OCI-LY1 (cell line): ENCODE results near the gene IQSEC1.

ENCODE experiments used
- H2AFZ ChIP-seq: fragments of 200-600 bp; sonication (generic), shearing (Covaris generic); 2 replicates; pipeline ENCODE4 v1.6.0; 2014; ENCODE audit warnings: antibody characterized with exemption, mild to moderate bottlenecking, low read length
- H3F3A ChIP-seq: fragments of 200-600 bp; sonication (generic), shearing (Covaris generic); 2 replicates; pipeline ENCODE4 v1.6.0; 2014; ENCODE audit warnings: mild to moderate bottlenecking, antibody characterized with exemption, low read length, moderate library complexity; ENCODE audit not compliant: insufficient read depth
- H3K27ac ChIP-seq: fragments of 200-600 bp; sonication (generic); 2 replicates; pipeline ENCODE4 v1.5.1; 2014; ENCODE audit warnings: low read length, mixed run types, mild to moderate bottlenecking, low read depth; ENCODE audit not compliant: poor library complexity, severe bottlenecking
- H3K27me3 ChIP-seq: fragments of 200-600 bp; sonication (generic); 2 replicates; pipeline ENCODE4 v1.6.0; 2014; ENCODE audit warnings: antibody characterized with exemption, mild to moderate bottlenecking, low read length, moderate library complexity; ENCODE audit not compliant: insufficient read depth
- H3K36me3 ChIP-seq: fragments of 200-600 bp; sonication (generic); 2 replicates; pipeline ENCODE4 v1.6.1; 2014; ENCODE audit warnings: mild to moderate bottlenecking, antibody characterized with exemption, low read length, moderate library complexity, mixed read lengths; ENCODE audit not compliant: insufficient read depth
- H3K4me1 ChIP-seq: fragments of 200-600 bp; sonication (generic); 2 replicates; pipeline ENCODE4 v1.5.1; 2014; ENCODE audit warnings: mild to moderate bottlenecking, low read length, moderate library complexity; ENCODE audit not compliant: insufficient read depth, severe bottlenecking
- H3K4me2 ChIP-seq: fragments of 200-600 bp; sonication (generic), shearing (Covaris generic); 2 replicates; pipeline ENCODE4 v1.6.1; 2014; ENCODE audit warnings: low read length
- H3K4me3 ChIP-seq: fragments of 200-600 bp; sonication (generic); 2 replicates; pipeline ENCODE4 v1.5.1; 2014; ENCODE audit warnings: low read length, low read depth, mild to moderate bottlenecking, mixed read lengths; ENCODE audit not compliant: poor library complexity, severe bottlenecking
- H3K79me2 ChIP-seq: fragments of 200-600 bp; shearing (Covaris generic); 2 replicates; pipeline ENCODE4 v1.6.1; 2016; ENCODE audit warnings: mixed run types, low read length, mixed read lengths; ENCODE audit not compliant: insufficient read depth
- H3K9ac ChIP-seq: fragments of 200-600 bp; sonication (generic), shearing (Covaris generic); 2 replicates; pipeline ENCODE4 v1.6.1; 2014; ENCODE audit warnings: mild to moderate bottlenecking, low read length, mixed read lengths
- H3K9me2 ChIP-seq: fragments of 200-600 bp; sonication (generic), shearing (Covaris generic); 2 replicates; pipeline ENCODE4 v1.6.1; 2014; ENCODE audit warnings: low read depth, mild to moderate bottlenecking, low read length, mixed read lengths
- H3K9me3 ChIP-seq: fragments of 200-600 bp; shearing (Covaris generic); 2 replicates; pipeline ENCODE4 v1.6.1; 2014; ENCODE audit warnings: low read length, mixed read lengths
- H4K20me1 ChIP-seq: fragments of 200-600 bp; sonication (generic), shearing (Covaris generic); 2 replicates; pipeline ENCODE4 v1.6.0; 2016; ENCODE audit warnings: mild to moderate bottlenecking, low read length; ENCODE audit not compliant: insufficient read depth
- EZH2 ChIP-seq: fragments of 200-600 bp; sonication (generic), shearing (Covaris generic); IDR thresholded peaks from 2 replicates; pipeline ENCODE4 v1.8.0; 2017; ENCODE audit warnings: borderline replicate concordance, mixed run types, mild to moderate bottlenecking, antibody characterized with exemption, low read length, moderate library complexity, mixed read lengths
- TF ChIP-seq, protein P1 (sequence below): fragments of 200-600 bp; sonication (generic), shearing (Covaris generic); IDR thresholded peaks from 2 replicates; pipeline ENCODE4 v1.5.1; 2017; ENCODE audit warnings: mild to moderate bottlenecking, antibody characterized with exemption, low read length, moderate library complexity, mixed read lengths

The IQSEC1 gene

GRCh38 chr3:12981306-12982275 lies 91.6 kb downstream of the IQSEC1 start:
- H4K20me1 ChIP-seq: no peaks in the 10 kb centered on the region
- no peaks in the 10 kb centered on the region for H3F3A ChIP-seq
- no peaks in the 10 kb centered on the region for H3K79me2 ChIP-seq
- no peak overlapping the region for H3K4me3 ChIP-seq
- no peak overlapping the region for H3K4me2 ChIP-seq
- H3K4me1 ChIP-seq: no peaks in the 10 kb centered on the region
- H3K9me2 ChIP-seq: no peaks in the 10 kb centered on the region
- no peaks in the 10 kb centered on the region for H3K9me3 ChIP-seq
- H3K9ac ChIP-seq: no peak overlapping the region
- H3K27ac ChIP-seq: no peak overlapping the region
- H3K36me3 ChIP-seq: no peaks in the 10 kb centered on the region
- peaks cover 6% of the 10 kb centered on the region; the same call in 1 of the 2 replicates for H3K27me3 ChIP-seq
- no peak for TF ChIP-seq EZH2
- TF ChIP-seq, protein P1, sequence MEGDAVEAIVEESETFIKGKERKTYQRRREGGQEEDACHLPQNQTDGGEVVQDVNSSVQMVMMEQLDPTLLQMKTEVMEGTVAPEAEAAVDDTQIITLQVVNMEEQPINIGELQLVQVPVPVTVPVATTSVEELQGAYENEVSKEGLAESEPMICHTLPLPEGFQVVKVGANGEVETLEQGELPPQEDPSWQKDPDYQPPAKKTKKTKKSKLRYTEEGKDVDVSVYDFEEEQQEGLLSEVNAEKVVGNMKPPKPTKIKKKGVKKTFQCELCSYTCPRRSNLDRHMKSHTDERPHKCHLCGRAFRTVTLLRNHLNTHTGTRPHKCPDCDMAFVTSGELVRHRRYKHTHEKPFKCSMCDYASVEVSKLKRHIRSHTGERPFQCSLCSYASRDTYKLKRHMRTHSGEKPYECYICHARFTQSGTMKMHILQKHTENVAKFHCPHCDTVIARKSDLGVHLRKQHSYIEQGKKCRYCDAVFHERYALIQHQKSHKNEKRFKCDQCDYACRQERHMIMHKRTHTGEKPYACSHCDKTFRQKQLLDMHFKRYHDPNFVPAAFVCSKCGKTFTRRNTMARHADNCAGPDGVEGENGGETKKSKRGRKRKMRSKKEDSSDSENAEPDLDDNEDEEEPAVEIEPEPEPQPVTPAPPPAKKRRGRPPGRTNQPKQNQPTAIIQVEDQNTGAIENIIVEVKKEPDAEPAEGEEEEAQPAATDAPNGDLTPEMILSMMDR: no peak
- no peak overlapping the region for H2AFZ ChIP-seq

GRCh38 chr3:12980596-12981290 lies 92.5 kb downstream of the IQSEC1 start:
- Histone ChIP-seq H3K27me3 (peaks cover 6% of the 10 kb centered on the region; the same call in 1 of the 2 replicates), H3K4me1 (no peaks in the 10 kb centered on the region), H3K9me3 (no peaks in the 10 kb centered on the region), H3F3A (no peaks in the 10 kb centered on the region), H3K4me2 (no peak overlapping the region), H3K9ac (no peak overlapping the region), H3K27ac (no peak overlapping the region), H3K9me2 (no peaks in the 10 kb centered on the region), H3K4me3 (no peak overlapping the region), H2AFZ (no peak overlapping the region), H3K36me3 (no peaks in the 10 kb centered on the region), H3K79me2 (no peaks in the 10 kb centered on the region), H4K20me1 (no peaks in the 10 kb centered on the region)
- TF ChIP-seq, protein P1: no peak
- no peak for TF ChIP-seq EZH2

GRCh38 chr3:12979947-12980487 lies 93.2 kb downstream of the IQSEC1 start:
- no peak for TF ChIP-seq EZH2
- TF ChIP-seq, protein P1: no peak
- H3F3A ChIP-seq: no peaks in the 10 kb centered on the region
- no peaks in the 10 kb centered on the region for H3K9me2 ChIP-seq
- no peak overlapping the region for H3K4me3 ChIP-seq
- no peak overlapping the region for H2AFZ ChIP-seq
- no peaks in the 10 kb centered on the region for H3K79me2 ChIP-seq
- H3K9ac ChIP-seq: no peak overlapping the region
- H3K4me2 ChIP-seq: no peak overlapping the region
- no peaks in the 10 kb centered on the region for H4K20me1 ChIP-seq
- H3K9me3 ChIP-seq: no peaks in the 10 kb centered on the region
- H3K27me3 ChIP-seq: peaks cover 6% of the 10 kb centered on the region; the same call in 1 of the 2 replicates
- no peaks in the 10 kb centered on the region for H3K36me3 ChIP-seq
- H3K27ac ChIP-seq: no peak overlapping the region
- H3K4me1 ChIP-seq: no peaks in the 10 kb centered on the region
